NCI-H446 treated with DMSO at 0.1 percent for 48 hours (cell line): ENCODE results near the gene MOAP1.
A peak's percentile ranks its signal among the peaks of the same experiment; 100 is the strongest.
"Not testable (repeated sequence)": the region's sequence is repeated elsewhere in the genome, so short reads cannot be mapped to it uniquely, and the experiment has no call there.

Experiments used
- DNase-seq: peaks from one replicate; lab custom pipeline; 2025; lab: John Stamatoyannopoulos, UW

MOAP1 gene

GRCh38 chr14:93184391-93185348 is at the start of gene MOAP1, which contains the start of gene LYSET:
Gene MOAP1 (minus strand): TSS chr14:93184897. CDS start chr14:93184242, 655 bp downstream.
Gene LYSET (plus strand): TSS chr14:93185317. CDS start chr14:93185406, 89 bp downstream.
- DNase-seq, result peak; percentile 66

- DNase-seq, result not testable (repeated sequence)
Observed at GRCh38 chr14:93233078-93233477, 48.4 kb upstream of the MOAP1 start.

GRCh38 chr14:93232159-93232558 is 47.5 kb upstream of the MOAP1 start:
- no peak for DNase-seq

- peak; percentile 51 for DNase-seq
Observed at GRCh38 chr14:93231129-93231979, 46.7 kb upstream of the MOAP1 start.

- no peak for DNase-seq
Observed at GRCh38 chr14:93230539-93230938, 45.8 kb upstream of the MOAP1 start.

- no peak for DNase-seq
Observed at GRCh38 chr14:93228550-93228949, 43.9 kb upstream of the MOAP1 start.

- DNase-seq, result no peak
Observed at GRCh38 chr14:93223565-93223964, 38.9 kb upstream of the MOAP1 start.

GRCh38 chr14:93220509-93220908 is 35.8 kb upstream of the MOAP1 start:
- DNase-seq, result no peak

- DNase-seq, result peak; percentile 59
Observed at GRCh38 chr14:93219103-93219726, 34.5 kb upstream of the MOAP1 start.

- no peak for DNase-seq
Observed at GRCh38 chr14:93214598-93214997, 29.9 kb upstream of the MOAP1 start.

- no peak for DNase-seq
Observed at GRCh38 chr14:93212432-93212831, 27.7 kb upstream of the MOAP1 start.

GRCh38 chr14:93207468-93208308 is 23.0 kb upstream of the MOAP1 start:
- DNase-seq, result peak; percentile 15

- peak; percentile 97 for DNase-seq
Observed at GRCh38 chr14:93206793-93207467, 22.2 kb upstream of the MOAP1 start, which contains the start of the genes GON7 and UBR7. Gene GON7 (minus strand): TSS chr14:93207065. CDS start chr14:93207037, 28 bp downstream. Gene UBR7 (plus strand): TSS chr14:93207256. CDS start chr14:93207292, 36 bp downstream.

GRCh38 chr14:93201155-93201704 is 16.5 kb upstream of the MOAP1 start:
- DNase-seq, result no peak

GRCh38 chr14:93200553-93200952 is 15.9 kb upstream of the MOAP1 start:
- DNase-seq, result no peak

GRCh38 chr14:93199031-93199430 is 14.3 kb upstream of the MOAP1 start:
- no peak for DNase-seq

GRCh38 chr14:93195316-93195999 is 10.8 kb upstream of the MOAP1 start:
- no peak for DNase-seq

- DNase-seq, result no peak
Observed at GRCh38 chr14:93186956-93187355, 2.3 kb upstream of the MOAP1 start.

GRCh38 chr14:93186466-93186865 is 1.8 kb upstream of the MOAP1 start:
- no peak for DNase-seq
